NOMO-1 (cell line): ENCODE results near the gene SHMT2.

Experiments used
- DNase-seq, 2 experiments: peaks; one replicate each; lab custom pipeline; 2025; ENCODE audit not compliant: unreplicated experiment in 2 of 2; lab: John Stamatoyannopoulos, UW

The SHMT2 gene

GRCh38 chr12:57229634-57230380 is at the start of gene SHMT2:
TSS of gene SHMT2 (plus strand) at chr12:57229711. CDS start at chr12:57229779, 68 bp downstream.
- DNase-seq, result peak; percentile 94 to 98

GRCh38 chr12:57180321-57180989 is 49.1 kb upstream of the SHMT2 start:
- DNase-seq, result no peak

DNA sequence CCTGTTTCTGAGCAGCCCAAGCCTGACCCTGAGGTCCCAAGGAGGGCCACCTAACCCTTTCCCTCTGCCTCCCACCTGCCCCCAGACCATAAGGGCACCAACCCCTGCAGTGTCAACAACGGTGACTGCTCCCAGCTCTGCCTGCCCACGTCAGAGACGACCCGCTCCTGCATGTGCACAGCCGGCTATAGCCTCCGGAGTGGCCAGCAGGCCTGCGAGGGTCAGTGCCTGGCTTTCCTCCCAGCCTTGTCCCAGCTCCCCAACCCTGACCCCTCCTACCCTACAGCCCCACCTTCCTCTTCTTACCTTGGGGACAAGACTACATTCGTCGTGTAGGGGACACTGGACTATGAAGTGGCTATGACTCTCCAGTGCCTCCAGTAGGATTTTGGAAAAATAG is 48.4 kb upstream of the SHMT2 start:
- no peak for DNase-seq

- peak in 1 of 2 experiments; percentile 28 for DNase-seq
These were observed 47.9 kb upstream of the SHMT2 start for GRCh38 chr12:57181561-57182155.

GRCh38 chr12:57182918-57183575 is 46.5 kb upstream of the SHMT2 start:
- peak; percentile 42 to 50 for DNase-seq

DNA sequence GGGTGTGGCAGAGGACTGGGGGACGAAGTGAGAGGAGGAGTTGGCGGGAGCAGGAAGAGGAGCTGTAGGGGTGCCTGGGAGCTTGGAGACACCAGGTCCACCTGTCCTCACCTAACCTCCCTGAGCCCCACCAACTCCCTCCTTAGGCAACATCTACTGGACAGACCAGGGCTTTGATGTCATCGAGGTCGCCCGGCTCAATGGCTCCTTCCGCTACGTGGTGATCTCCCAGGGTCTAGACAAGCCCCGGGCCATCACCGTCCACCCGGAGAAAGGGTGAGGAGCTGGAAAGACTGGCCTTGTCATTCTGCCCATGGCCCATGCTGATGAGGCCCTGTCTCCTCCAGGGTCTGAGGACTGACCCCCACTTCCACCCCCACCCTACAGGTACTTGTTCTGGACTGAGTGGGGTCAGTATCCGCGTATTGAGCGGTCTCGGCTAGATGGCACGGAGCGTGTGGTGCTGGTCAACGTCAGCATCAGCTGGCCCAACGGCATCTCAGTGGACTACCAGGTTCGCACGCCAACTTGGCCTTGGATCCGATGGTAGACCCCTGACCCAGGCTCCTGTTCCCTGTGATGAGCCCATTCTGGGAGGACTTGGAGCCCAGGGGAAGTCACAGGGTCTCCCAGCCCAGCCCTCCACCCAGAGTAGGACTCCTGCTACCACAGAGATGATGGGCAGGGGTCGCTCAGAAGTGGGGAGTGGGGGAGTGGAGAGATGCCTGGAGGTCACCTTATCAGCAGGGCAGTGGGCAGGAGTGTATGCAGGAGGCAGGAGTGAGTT is 45.4 kb upstream of the SHMT2 start:
- DNase-seq, result no peak

DNA sequence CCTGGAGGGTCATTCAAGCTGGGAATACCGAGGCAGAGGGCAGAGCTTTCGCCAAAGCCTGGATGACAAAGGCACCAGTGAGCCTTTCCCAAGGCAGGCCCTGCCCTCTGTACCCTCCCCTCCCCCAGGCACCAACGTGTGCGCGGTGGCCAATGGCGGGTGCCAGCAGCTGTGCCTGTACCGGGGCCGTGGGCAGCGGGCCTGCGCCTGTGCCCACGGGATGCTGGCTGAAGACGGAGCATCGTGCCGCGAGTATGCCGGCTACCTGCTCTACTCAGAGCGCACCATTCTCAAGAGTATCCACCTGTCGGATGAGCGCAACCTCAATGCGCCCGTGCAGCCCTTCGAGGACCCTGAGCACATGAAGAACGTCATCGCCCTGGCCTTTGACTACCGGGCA is 44.1 kb upstream of the SHMT2 start:
- no peak for DNase-seq

GRCh38 chr12:57185906-57186508 is 43.5 kb upstream of the SHMT2 start:
- no peak for DNase-seq

GRCh38 chr12:57187222-57188089 is 42.1 kb upstream of the SHMT2 start:
- DNase-seq, result no peak

DNA sequence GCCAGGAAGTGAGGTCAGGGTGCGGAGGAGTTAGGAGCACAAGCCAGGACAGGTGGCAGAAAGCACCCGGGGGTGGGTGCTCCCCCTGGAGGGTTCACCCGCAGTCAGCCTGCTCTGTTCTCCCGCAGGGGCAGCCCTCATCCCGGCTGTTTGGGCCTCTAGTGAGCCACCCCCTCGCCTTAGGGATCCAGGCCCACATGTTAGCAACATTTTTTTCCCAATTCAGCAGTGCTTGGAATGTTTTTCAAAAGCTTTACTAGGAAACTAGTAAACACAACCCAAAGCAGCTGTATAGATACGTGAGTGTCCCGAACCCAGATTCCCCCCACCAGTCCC is 41.5 kb upstream of the SHMT2 start:
- no peak for DNase-seq

DNA sequence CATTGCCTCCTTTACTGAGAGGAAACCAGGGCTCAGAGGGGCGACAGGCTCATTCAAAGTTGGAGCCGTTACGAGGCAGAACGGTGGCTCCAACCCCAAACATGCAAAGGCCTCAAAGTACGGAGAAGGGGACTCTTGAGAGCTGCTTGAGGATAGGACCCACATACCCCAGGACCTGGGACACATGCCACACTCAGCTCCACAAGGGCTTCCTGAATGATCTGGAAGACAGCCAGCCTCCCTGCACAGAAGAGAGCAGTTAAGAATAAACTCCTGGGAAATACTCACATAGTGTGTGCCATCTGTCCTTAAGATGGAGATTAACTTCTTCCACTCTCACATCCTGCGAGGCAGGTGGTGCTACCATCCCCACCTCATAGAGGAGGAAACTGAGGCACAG is 39.5 kb upstream of the SHMT2 start:
- DNase-seq, result no peak

DNA sequence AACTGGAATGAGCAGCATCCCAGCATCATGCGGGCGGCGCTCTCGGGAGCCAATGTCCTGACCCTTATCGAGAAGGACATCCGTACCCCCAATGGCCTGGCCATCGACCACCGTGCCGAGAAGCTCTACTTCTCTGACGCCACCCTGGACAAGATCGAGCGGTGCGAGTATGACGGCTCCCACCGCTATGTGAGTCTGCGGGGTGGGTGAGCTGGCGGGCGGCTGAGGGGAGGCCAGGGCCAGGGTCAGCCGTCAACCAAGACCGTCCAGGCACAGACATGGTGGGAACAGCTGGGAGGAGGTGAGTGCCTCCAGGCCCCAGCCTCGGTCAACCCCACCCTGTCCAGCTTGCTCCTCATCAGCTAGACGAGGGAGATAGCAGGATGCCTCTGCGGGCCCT is 38.7 kb upstream of the SHMT2 start:
- no peak for DNase-seq

GRCh38 chr12:57191410-57191809 is 38.1 kb upstream of the SHMT2 start:
- no peak for DNase-seq

DNA sequence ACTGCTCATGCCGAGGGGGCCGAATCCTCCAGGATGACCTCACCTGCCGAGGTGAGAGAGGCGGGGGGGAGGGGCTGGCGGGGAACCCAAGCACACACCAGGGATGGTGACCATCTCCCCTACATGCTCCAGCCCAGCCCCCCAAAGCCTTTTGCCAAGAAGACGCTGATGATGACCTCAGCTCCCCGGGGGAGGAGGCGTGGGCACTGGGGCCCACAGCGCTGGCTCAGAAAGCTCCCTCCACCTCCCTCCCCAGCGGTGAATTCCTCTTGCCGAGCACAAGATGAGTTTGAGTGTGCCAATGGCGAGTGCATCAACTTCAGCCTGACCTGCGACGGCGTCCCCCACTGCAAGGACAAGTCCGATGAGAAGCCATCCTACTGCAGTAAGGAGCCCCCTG is 36.6 kb upstream of the SHMT2 start:
- DNase-seq, result no peak

GRCh38 chr12:57193706-57194245 is 35.7 kb upstream of the SHMT2 start:
- no peak for DNase-seq

DNA sequence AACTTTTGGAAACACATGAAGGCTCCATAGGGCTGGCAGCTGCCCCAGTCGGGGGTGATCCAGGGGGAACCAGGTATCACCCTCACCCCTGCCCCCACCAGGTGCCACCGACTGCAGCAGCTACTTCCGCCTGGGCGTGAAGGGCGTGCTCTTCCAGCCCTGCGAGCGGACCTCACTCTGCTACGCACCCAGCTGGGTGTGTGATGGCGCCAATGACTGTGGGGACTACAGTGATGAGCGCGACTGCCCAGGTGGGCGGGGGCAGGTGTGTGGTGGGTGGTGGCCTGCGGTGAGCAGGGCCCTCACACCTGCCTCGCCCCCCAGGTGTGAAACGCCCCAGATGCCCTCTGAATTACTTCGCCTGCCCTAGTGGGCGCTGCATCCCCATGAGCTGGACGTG is 35.3 kb upstream of the SHMT2 start:
- no peak for DNase-seq

GRCh38 chr12:57195186-57195585 is 34.3 kb upstream of the SHMT2 start:
- no peak for DNase-seq

GRCh38 chr12:57195611-57196371 is 33.7 kb upstream of the SHMT2 start:
- no peak for DNase-seq
